Stimulated activated CD8-positive, alpha-beta memory T cell treated with anti-CD3 and anti-CD28 coated beads, Interleukin-15, amount 100 ng/mL, for 24 hours (primary cell): ENCODE results near the gene WNT2B.

Experiments used
- DNase-seq: peaks from one replicate; pipeline ENCODE4 v3.0.0-alpha.2; 2020; ENCODE audit warnings: low read depth

WNT2B gene

DNA sequence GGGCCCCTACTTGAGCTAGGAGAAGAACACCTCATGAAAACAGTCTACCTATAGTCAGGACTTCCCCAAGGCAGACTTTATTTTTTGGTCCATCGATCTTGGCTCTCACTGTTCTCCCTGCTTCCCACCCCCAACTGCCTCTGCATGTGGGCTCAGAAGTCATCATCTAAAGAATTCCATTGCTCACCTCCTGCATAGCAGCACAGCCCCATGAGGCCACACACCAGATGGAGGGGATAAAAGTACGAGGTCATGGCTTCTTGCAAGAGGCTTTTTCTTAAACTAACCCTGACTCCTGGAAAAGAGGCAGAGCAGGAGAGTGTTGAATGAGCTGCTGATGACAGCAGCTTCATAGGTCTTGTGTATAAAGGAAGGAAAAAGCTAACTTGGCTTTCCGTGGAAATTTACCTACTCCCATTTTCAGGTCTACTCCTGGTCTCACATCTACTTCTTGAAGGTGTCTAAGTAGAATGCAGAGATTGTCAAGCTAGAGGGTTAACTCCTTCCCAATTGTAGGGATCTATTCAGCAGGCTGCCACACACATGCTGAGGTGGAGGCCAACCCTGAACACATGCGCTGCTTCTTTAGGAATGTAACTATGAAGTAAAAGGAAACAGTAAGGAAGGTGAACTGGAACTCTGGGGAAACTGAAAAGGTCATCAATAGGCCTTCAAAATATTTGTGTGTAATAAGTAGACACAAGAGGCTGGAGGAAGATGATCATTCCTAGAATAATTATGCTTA is 18.7 kb downstream of the WNT2B start:
- no peak for DNase-seq

- DNase-seq: no peak
Observed at GRCh38 chr1:112528076-112528475, 19.3 kb downstream of the WNT2B start.

DNA sequence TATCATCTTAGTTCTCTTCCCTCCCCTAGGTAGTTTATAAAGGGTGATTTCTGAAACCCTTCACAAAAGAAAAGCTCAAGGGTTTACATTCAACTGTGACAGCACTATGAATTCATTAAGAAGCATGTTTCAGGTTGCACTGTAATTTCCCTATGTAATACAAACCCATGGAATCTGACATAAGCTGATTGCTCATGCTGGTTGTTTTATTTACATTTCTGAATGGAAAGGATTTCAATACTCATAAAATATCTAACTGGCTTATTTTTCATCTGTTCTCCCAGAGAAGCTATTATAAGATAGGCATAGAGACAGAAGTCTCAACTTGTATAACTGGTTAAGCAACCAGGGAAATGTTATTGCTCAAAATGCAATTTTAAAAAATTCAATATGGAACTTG is 20.5 kb downstream of the WNT2B start:
- DNase-seq: no peak

- no peak for DNase-seq
Observed at GRCh38 chr1:112530832-112531231, 22.1 kb downstream of the WNT2B start.

- no peak for DNase-seq
Observed at GRCh38 chr1:112532064-112532463, 23.3 kb downstream of the WNT2B start.

GRCh38 chr1:112533029-112533428 is 24.3 kb downstream of the WNT2B start:
- no peak for DNase-seq

- no peak for DNase-seq
Observed at GRCh38 chr1:112536561-112536960, 27.8 kb downstream of the WNT2B start.

GRCh38 chr1:112537456-112537855 is 28.7 kb downstream of the WNT2B start:
- no peak for DNase-seq

GRCh38 chr1:112538883-112539282 is 30.1 kb downstream of the WNT2B start:
- no peak for DNase-seq

DNA sequence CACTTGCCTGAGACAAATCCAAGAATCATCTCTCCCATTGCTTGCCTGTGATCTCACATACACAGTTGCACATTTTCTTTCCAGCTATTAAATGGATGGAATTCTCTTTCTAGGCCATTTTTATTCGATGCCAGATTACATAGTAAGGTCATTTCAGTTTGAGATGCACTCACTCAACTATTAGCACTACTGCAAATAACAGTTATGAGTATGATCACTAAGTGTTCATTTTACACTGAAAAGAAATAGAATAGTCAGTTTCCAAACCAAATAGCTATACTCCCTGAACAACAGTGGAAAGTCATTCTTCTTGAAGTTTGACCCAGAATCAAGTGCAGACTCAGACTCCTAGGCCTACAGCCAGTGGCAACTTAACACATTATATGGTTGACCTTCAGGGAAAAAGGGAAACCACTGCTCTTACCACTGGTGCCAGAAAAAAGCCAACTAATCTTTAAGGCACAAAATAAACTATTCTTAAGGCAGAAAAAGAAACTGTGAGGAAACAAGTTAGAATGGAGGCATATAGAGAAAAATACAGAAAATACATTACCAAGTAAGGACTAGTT is 31.5 kb downstream of the WNT2B start:
- no peak for DNase-seq

GRCh38 chr1:112541299-112541698 is 32.5 kb downstream of the WNT2B start:
- no peak for DNase-seq

DNA sequence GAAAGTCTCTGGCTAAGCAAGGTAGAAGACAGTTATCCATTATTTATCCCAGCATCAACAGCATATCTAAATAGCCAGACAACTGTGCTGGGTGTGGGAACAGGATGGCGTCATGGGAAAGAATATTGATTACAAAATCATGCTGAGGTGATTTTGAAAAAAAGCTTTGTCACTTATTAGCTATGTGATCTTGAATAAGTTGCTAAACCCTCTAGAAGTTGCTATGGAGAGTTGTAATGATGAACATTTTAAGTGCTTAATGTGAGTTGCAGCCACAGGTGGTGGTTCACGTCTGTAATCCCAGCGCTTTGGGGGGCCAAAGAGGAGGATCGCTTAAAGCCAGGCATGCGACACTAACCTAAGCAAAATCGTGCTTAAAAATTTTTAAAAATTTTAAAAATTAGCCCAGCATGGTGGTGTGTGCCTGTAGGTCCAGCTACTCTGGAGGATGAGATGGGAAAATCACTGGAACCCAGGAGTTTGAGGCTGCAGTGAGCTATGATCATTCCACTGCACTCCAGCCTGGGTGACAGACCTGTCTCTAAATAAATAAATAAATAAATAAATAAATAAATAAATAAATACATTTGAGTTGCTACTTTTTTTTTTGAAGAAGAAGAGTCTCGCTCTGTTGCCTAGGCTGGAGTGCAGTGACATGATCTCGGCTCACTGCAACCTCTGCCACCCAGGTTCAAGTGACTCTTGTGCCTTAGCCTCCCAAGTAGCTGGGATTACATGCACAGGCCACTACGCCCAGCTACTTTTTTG is 33.6 kb downstream of the WNT2B start:
- DNase-seq: no peak

- DNase-seq: no peak
Observed at GRCh38 chr1:112544011-112544688, 35.4 kb downstream of the WNT2B start.

DNA sequence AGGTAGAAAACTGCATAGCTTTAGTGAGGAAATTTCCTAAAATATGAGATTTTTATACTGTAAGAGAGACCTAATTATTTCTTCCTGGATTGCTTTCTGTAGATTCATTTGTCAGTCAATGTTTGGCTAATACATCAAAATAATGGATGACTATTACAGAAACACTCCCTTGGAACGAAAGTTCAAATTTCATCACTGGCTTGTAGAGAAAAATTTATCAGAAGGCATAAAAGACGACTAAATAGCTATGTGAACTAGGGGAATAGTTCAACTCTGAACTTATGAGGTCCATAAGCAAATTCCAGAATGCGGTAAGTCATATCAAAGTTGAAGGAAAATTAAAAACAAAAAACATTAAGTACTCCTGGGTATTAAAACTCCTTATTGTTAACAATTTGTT is 36.0 kb downstream of the WNT2B start:
- DNase-seq: no peak

DNA sequence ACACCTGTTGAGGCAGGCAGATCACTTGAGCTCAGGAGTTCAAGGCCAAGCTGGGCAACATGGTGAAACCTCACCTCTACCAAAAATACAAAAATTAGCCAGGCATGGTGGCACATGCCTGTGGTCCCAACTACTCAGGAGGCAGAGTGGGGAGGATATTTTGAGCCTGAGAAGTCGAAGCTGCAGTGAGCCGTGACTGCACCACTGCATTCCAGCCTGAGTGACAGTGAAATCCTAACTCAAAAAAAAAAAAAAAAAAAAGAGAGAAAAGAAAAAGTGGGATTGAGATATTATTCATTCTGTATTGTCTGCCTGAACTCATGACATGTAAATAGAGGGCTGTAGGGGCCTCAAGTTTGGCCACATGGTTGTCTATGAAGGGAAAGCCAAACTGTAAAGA is 37.3 kb downstream of the WNT2B start:
- DNase-seq: no peak

DNA sequence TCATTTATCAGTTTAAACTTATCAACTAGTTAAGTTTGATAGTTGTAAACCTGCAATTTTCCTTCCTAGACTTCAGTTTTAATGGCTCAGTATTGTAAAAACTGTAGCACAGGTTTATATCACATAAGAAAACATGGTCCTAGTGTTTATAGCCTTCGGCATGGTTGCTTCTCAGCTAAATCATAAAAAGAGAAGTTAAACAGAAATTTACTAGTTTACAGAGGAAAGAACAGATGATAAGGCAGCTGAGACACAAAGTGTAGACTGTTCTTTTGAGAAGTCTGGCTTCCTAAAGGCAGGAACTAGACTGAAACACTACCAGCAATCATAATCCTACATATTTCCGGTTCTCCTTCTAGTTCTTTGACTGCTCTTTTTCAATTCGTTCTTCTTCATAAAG is 39.8 kb downstream of the WNT2B start:
- no peak for DNase-seq

- DNase-seq: no peak
Observed at GRCh38 chr1:112549590-112549989, 40.8 kb downstream of the WNT2B start.

GRCh38 chr1:112554411-112554810 is 45.6 kb downstream of the WNT2B start:
- DNase-seq: no peak

- no peak for DNase-seq
Observed at GRCh38 chr1:112557385-112557784, 48.6 kb downstream of the WNT2B start.

DNA sequence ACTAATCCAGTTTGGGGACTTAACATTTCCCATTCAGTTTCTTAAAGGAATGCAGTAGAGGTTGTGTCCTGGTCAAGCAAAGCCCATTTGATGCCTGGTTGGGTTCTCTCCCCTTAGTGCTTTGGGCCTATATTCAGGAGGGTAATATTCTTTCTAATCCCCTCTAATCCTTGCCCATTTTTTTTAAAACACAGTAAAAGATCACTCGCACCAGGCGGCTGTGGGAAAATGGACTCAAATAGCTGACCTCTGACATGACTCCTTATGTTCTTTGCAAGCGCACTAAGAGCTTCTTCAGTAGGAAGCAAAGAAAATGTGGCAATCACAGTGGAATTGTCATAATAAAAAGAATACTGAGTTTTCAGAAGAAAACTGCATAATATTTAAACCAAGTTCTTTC is 49.9 kb downstream of the WNT2B start:
- DNase-seq: no peak

DNA sequence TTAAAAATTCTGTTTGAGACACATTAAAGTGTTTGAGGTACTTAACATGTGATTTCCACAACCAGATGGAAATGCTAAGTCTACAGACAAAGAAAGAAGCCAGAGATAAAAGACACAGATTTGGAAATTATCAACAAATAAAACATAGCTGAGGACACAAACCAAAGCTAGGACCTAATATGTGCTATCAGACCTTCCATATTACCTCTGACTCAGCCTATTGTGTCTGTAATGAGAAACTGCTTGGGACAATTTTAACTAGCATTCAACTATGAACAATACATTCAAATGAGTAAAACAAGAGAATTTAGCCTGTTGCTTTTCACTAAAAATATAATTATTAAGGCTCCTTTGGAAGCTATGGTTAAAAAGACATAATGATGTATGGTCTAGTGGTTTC is 54.6 kb downstream of the WNT2B start:
- DNase-seq: no peak

GRCh38 chr1:112564081-112564480 is 55.3 kb downstream of the WNT2B start:
- DNase-seq: no peak

DNA sequence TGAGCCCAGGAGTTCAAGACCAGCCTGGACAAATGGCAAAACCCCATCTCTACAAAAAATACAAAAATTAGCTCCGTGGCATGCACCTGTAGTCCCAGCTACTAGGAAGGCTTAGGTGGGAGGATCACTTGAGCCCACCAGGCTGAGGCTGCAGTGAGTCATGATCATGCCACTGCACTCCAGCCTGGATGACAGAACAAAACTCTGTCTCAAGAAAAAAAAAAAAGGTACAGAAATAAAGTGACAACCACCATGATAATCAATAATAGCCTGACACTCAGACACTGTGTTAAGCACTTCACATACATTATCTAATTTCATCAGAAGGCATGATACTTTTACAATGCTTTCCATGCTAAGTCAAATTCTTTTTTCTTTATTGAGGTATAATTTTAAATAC is 57.0 kb downstream of the WNT2B start:
- no peak for DNase-seq
